ENCODE measurements around the gene EPHA1. TPM values are rescaled to one million over a fixed set of nuclear protein-coding genes. Genes with fewer than 3 reads are reported as not detected.

EPHA1 gene
- total and polyA plus RNA-seq, 2 donors, result 1.4 to 3.2 TPM

GRCh38 chr7:143375298-143376034, 33.2 kb downstream of the EPHA1 start:
- no peak overlapping the region for H3K27ac ChIP-seq (ENCODE audit: low read depth)
- H3K36me3 ChIP-seq (ENCODE audit: insufficient read depth), result no peaks in the 10 kb centered on the region
- 81% methylated on average over 7 of the region's 7 CpGs for WGBS
- H3K4me3 ChIP-seq (ENCODE audit: low read depth, low read length), result no peak overlapping the region
- H3K4me1 ChIP-seq (ENCODE audit: insufficient read depth), result peaks cover 2% of the 10 kb centered on the region
- DNase-seq (ENCODE audit: extremely low spot score), result no peak

- DNase-seq (ENCODE audit: extremely low spot score), result no peak
- Histone ChIP-seq H3K36me3 (ENCODE audit: insufficient read depth) (no peaks in the 10 kb centered on the region), H3K27ac (ENCODE audit: low read depth) (no peak overlapping the region), H3K4me1 (ENCODE audit: insufficient read depth) (peaks cover 2% of the 10 kb centered on the region), H3K4me3 (ENCODE audit: low read depth, low read length) (no peak overlapping the region)
- 85% methylated on average over 5 of the region's 5 CpGs for WGBS
Measured at GRCh38 chr7:143374561-143374960, 34.1 kb downstream of the EPHA1 start.

GRCh38 chr7:143373255-143373794, 35.3 kb downstream of the EPHA1 start:
- no peak overlapping the region for H3K27ac ChIP-seq (ENCODE audit: low read depth)
- no peaks in the 10 kb centered on the region for H3K4me1 ChIP-seq (ENCODE audit: insufficient read depth)
- DNase-seq (ENCODE audit: extremely low spot score), result no peak
- 89% methylated on average over 4 of the region's 4 CpGs for WGBS
- no peak overlapping the region for H3K4me3 ChIP-seq (ENCODE audit: low read depth, low read length)
- no peaks in the 10 kb centered on the region for H3K36me3 ChIP-seq (ENCODE audit: insufficient read depth)

DNA sequence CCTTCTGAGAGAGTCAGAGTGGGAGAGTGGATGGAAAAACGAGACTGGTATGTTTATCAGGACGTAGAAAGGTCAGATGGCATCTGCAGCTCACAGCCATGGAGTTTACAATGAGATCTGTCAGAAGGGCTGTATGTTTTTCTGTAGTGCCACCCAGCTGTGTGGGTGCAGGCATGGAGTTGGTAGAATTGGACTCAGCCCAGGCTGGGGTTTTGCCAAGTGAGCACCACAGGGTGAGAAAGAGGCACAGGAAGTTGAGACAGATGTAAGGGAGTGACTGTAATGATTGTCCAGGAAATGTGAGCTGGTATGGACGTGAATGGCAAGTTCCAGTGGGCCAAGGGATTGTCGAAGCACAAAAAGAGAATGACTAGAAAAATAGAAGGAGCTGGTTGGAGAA, 36.6 kb downstream of the EPHA1 start:
- Histone ChIP-seq H3K36me3 (ENCODE audit: insufficient read depth) (no peaks in the 10 kb centered on the region), H3K4me3 (ENCODE audit: low read depth, low read length) (no peak overlapping the region), H3K27ac (ENCODE audit: low read depth) (no peak overlapping the region), H3K4me1 (ENCODE audit: insufficient read depth) (no peaks in the 10 kb centered on the region)
- 54% methylated on average over 4 of the region's 4 CpGs for WGBS
- DNase-seq (ENCODE audit: extremely low spot score), result no peak

DNA sequence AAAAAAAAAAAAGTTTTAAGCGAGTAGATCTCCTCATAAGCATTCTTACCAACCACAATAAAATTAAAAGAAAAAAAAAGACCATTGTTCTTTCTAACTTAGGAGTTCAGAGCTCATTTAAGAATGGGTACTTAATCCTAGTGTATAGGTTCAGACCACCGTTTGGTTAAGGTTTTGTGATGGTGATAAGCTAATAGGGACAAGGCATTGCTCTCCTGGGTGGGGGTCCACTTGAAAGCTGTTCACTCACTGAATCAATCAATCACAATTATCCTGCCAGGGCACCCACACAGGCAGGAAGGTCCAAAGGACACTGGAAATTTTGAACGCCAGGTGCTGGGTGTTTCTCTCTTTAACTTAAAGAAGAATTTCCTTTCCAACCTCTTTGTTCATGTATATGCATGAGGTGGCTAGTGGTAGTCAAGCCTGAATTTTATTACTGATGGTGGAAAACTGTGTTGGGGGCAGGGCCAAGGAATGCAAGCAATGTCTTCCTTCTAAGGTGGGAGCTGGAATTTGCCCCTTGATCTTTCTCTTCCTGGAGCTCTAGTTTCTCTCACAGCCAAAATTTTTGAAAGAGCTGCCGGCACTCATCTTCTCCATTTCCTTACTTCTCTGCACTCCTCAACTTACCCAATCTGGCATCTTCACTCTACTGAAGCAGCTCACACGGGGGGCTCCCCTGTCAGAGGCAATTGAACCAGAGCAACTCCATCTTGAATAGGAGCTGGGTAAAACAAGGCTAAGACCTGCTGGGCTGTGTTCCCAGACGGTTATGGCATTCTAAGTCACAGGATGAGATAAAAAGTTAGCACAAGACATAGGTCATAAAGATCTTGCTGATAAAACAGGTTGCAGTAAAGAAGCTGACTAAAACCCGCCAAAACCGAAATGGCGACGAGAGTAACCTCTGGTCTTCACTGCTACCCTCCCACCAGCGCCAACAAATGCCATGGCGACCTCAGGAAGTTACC, 38.7 kb downstream of the EPHA1 start:
- Histone ChIP-seq H3K36me3 (ENCODE audit: insufficient read depth) (no peaks in the 10 kb centered on the region), H3K4me1 (ENCODE audit: insufficient read depth) (no peaks in the 10 kb centered on the region), H3K27ac (ENCODE audit: low read depth) (no peak overlapping the region), H3K4me3 (ENCODE audit: low read depth, low read length) (no peak overlapping the region)
- WGBS, result 75% methylated on average over 12 of the region's 12 CpGs
- DNase-seq (ENCODE audit: extremely low spot score), result no peak

GRCh38 chr7:143368387-143368786, 40.3 kb downstream of the EPHA1 start:
- H3K36me3 ChIP-seq (ENCODE audit: insufficient read depth), result no peaks in the 10 kb centered on the region
- 90% methylated on average over 1 of the region's 1 CpG for WGBS
- no peaks in the 10 kb centered on the region for H3K4me1 ChIP-seq (ENCODE audit: insufficient read depth)
- no peak overlapping the region for H3K27ac ChIP-seq (ENCODE audit: low read depth)
- no peak overlapping the region for H3K4me3 ChIP-seq (ENCODE audit: low read depth, low read length)
- DNase-seq (ENCODE audit: extremely low spot score), result no peak

- Histone ChIP-seq H3K36me3 (ENCODE audit: insufficient read depth) (no peaks in the 10 kb centered on the region), H3K4me1 (ENCODE audit: insufficient read depth) (no peaks in the 10 kb centered on the region), H3K4me3 (ENCODE audit: low read depth, low read length) (no peak overlapping the region), H3K27ac (ENCODE audit: low read depth) (no peak overlapping the region)
- WGBS, result 83% methylated on average over 4 of the region's 4 CpGs
- no peak for DNase-seq (ENCODE audit: extremely low spot score)
Measured at GRCh38 chr7:143367972-143368371, 40.7 kb downstream of the EPHA1 start.

DNA sequence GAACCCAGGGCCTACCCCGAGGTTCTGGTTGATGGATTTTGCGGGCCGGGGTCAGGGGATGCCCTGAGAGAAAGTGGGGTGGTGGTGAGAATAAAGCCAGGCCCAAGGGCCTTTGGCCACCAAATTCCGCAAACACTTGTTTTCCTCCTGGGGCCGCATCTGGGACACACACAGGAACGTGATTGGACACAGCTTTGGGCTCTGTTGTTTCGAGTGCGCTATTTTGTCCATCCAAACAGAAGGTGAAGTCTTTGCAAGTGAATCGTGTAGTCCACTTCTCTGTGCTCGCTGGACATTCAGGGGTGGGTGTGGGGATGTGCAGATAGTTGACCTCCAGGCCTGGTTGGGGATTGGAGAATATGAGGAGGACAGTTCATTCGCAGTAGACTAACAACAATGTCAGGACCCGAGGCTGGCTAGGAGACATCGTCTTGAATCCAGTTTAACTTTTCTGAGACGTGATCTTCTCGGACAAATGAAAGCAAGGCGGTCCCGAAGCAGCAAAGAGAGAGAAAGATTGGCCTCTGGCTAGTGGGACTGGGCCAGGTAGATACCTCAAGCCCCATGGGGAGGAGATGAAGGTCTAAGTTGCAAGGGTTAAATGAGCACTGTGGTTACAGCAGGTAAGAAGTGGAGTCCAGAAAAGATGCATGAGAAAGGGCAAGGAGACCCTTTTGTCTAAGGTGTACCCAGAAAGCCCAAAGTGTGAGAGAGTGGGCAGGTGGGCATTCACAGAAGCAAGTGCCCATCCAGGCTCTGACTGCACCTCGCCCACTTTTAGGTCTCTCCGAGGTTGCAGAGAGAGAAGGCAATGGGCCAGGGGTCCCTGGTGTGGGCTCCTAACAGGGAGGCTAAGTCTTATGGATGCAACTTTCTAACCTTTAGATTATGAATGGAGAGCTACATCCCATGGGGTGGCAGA, 45.4 kb downstream of the EPHA1 start:
- no peak for DNase-seq (ENCODE audit: extremely low spot score)
- H3K27ac ChIP-seq (ENCODE audit: low read depth), result no peak overlapping the region
- peak overlapping the region; percentile 71 for H3K4me3 ChIP-seq (ENCODE audit: low read depth, low read length)
- WGBS, result 52% methylated on average over 19 of the region's 19 CpGs
- H3K36me3 ChIP-seq (ENCODE audit: insufficient read depth), result no peaks in the 10 kb centered on the region
- H3K4me1 ChIP-seq (ENCODE audit: insufficient read depth), result no peaks in the 10 kb centered on the region

DNA sequence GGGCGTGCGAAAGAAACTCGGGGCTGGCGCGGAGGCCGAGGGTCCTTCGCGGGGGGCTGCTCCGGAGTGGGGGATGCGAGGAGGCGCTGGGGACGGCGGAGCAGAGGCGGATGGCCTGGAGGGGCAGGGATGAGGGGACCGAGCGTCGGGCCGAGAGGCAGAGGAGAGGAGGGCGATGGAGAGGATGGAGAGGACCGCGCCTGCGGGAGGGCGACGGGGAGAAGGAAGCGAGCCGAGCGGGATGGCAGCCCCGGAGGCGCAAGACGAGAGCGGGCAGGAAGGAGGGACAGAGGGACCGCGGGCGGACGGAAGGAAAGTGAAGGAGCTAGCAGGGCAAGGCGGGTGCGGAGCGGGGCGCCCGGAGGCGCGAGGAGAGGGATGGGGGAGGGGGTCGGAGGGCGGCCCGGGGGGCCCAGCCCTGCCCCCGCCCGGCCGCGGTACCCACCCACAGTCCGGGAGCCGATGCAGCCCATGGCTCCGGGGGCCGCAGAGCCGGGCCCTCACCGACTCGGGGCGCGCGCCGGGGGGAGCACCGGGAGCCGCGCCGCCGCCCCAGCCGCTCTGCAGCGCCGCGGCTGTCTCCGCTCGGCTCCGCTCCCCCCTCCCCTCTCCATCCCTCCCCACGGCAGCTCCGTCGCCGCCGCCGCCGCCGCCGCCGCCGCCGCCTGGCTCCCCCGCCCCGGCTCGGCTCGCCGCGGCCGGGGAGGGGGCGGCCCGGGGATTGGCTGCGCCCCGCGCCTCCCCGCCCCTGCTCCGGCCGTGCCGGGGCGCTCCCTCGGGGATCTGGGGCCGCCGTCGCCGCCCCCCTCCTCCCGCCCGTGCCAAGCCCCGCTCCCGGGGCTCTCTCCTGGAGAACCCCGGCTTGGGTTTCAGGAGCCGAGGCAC, 46.3 kb downstream of the EPHA1 start, which contains the start of gene FAM131B:
Gene FAM131B, minus strand, starts transcription at position 583 of the 885 bp plus-strand sequence. Its CDS starts 110 bp downstream, at position 473.
- no peak for DNase-seq (ENCODE audit: extremely low spot score)
- Histone ChIP-seq H3K27ac (ENCODE audit: low read depth) (no peak within 1 kb of the TSS), H3K4me1 (ENCODE audit: insufficient read depth) (no peaks in the 10 kb centered on the region), H3K4me3 (ENCODE audit: low read depth, low read length) (peak within 1 kb of the TSS; percentile 71), H3K36me3 (ENCODE audit: insufficient read depth) (no peaks in the 10 kb centered on the region)
- under 1% methylated on average over 106 of the region's 112 CpGs for WGBS

DNA sequence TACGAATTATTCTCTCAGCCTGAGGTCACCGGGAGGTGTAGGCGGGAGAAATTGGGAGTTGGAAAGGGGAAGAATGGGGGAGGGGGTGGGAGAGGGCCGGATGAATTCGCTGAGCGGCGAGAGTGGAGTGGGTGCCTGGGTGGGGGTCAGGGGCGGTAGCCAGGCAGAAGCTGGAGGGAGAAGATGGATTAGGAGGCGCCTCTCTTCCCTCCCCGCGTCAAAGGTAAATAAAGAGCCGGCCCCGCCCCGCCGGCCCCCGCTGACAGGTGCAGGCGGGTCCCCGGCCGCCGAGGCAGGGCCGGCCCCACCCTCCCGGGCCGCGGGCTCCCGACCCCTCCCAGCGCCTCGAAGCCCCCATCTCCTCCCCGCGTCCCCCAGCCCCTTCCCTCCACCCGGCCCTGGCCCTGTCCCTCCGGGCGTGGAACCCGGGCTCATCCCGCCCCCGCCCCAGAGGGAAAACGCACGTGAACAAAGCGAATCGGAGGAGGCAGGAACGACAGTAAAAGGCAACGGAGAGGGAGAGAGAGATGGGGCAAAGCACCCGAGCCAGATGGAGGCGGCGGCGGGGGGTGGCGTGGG, 47.0 kb downstream of the EPHA1 start:
- Histone ChIP-seq H3K4me1 (ENCODE audit: insufficient read depth) (no peaks in the 10 kb centered on the region), H3K4me3 (ENCODE audit: low read depth, low read length) (peak overlapping the region; percentile 71), H3K27ac (ENCODE audit: low read depth) (no peak overlapping the region), H3K36me3 (ENCODE audit: insufficient read depth) (no peaks in the 10 kb centered on the region)
- no peak for DNase-seq (ENCODE audit: extremely low spot score)
- 4% methylated on average over 46 of the region's 46 CpGs for WGBS

DNA sequence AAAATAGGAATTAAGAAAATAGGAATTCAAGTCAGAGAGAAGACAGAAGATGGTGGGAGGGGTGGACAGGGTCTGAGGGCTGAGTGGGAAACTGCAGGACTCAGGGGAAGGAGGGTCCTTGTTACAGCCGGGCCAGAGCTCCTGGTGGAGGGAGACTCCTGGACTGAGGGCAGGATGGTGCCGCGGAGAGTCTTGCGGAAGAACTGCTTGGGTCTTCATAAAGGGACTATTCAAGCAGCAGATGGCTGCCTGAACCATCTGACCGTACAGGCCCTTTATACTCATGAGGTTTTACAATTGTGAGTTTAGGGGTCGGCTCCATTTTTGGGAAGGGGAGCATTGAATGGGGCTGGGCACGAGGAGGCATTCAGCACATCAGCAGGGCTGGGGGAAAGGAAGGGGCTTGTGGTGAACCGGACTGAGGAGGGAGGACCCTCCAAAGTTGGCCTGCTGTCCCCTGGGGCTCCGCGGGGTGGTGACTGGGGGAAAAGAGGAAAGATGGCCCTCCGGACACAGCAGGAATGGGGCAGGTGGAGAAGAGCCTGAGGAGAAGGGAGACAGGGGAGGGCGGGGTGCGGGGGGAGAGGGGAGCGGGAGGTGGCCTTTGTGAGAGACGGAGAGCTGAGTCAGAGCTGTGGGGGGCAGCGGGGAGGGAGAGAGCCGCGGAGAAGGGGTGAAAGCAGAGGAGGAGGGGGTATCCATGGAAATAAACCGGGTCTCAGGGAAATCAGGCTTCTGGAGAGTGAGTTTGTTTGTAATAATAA, 47.7 kb downstream of the EPHA1 start:
- no peak for DNase-seq (ENCODE audit: extremely low spot score)
- H3K27ac ChIP-seq (ENCODE audit: low read depth), result no peak overlapping the region
- no peaks in the 10 kb centered on the region for H3K4me1 ChIP-seq (ENCODE audit: insufficient read depth)
- 37% methylated on average over 19 of the region's 19 CpGs for WGBS
- no peaks in the 10 kb centered on the region for H3K36me3 ChIP-seq (ENCODE audit: insufficient read depth)
- peak overlapping the region; percentile 71 for H3K4me3 ChIP-seq (ENCODE audit: low read depth, low read length)
